H9 (cell line): ENCODE measurements around the gene TK1. TPM values are rescaled to one million over a fixed set of nuclear protein-coding genes. Genes with fewer than 3 reads are reported as not detected.

Experiments
- DNase-seq: peaks from one replicate; pipeline ENCODE4 v3.0.0-alpha.2; 2017
- H2AFZ ChIP-seq: one replicate; pipeline ENCODE4 v1.6.1; 2013; ENCODE audit warnings: mild to moderate bottlenecking, low read length, control low read depth, moderate library complexity
- H2AK5ac ChIP-seq: 2 replicates; pipeline ENCODE4 v1.6.1; 2013; ENCODE audit warnings: low read length, control low read depth, mixed read lengths; ENCODE audit not compliant: insufficient read length
- H2BK120ac ChIP-seq: one replicate; pipeline ENCODE4 v1.6.1; 2013; ENCODE audit warnings: low read depth, mild to moderate bottlenecking, low read length, control low read depth, inconsistent platforms; ENCODE audit not compliant: poor library complexity, severe bottlenecking
- H2BK12ac ChIP-seq: 2 replicates; pipeline ENCODE4 v1.6.1; 2013; ENCODE audit warnings: low read length, control low read depth, mixed read lengths, low read depth; ENCODE audit not compliant: insufficient read length
- H2BK15ac ChIP-seq: 2 replicates; pipeline ENCODE4 v1.6.1; 2013; ENCODE audit warnings: low read depth, low read length, control low read depth
- H2BK20ac ChIP-seq: one replicate; pipeline ENCODE4 v1.6.1; 2013; ENCODE audit warnings: low read depth, mild to moderate bottlenecking, low read length, control low read depth, inconsistent platforms; ENCODE audit not compliant: poor library complexity, severe bottlenecking
- H2BK5ac ChIP-seq: 2 replicates; pipeline ENCODE4 v1.6.1; 2013; ENCODE audit warnings: low read length, control low read depth, mixed read lengths; ENCODE audit not compliant: insufficient read length
- H3K14ac ChIP-seq: 2 replicates; pipeline ENCODE4 v1.6.1; 2013; ENCODE audit warnings: low read length, control low read depth; ENCODE audit not compliant: insufficient read depth
- H3K18ac ChIP-seq: 2 replicates; pipeline ENCODE4 v1.6.1; 2013; ENCODE audit warnings: low read depth, mild to moderate bottlenecking, mixed read lengths, low read length, control low read depth; ENCODE audit not compliant: insufficient read length
- H3K23ac ChIP-seq: 2 replicates; pipeline ENCODE4 v1.6.1; 2013; ENCODE audit warnings: low read length, control low read depth, mixed read lengths, low read depth; ENCODE audit not compliant: insufficient read length
- H3K23me2 ChIP-seq: 2 replicates; pipeline ENCODE4 v1.6.1; 2013; ENCODE audit warnings: low read depth, mild to moderate bottlenecking, mixed read lengths, low read length, control low read depth; ENCODE audit not compliant: insufficient read length, poor library complexity, severe bottlenecking
- H3K27ac ChIP-seq: 2 replicates; pipeline ENCODE4 v1.5.1; 2013; ENCODE audit warnings: low read length, control low read depth, mixed read lengths, low read depth; ENCODE audit not compliant: insufficient read length
- H3K27me3 ChIP-seq: 2 replicates; pipeline ENCODE4 v1.6.1; 2013; ENCODE audit warnings: low read length, control low read depth, inconsistent platforms; ENCODE audit not compliant: insufficient read depth
- H3K4ac ChIP-seq: 2 replicates; pipeline ENCODE4 v1.6.1; 2013; ENCODE audit warnings: low read depth, mild to moderate bottlenecking, control low read depth, inconsistent platforms, low read length, moderate library complexity
- H3K4me1 ChIP-seq: 2 replicates; pipeline ENCODE4 v1.6.1; 2013; ENCODE audit warnings: low read length, control low read depth, inconsistent platforms; ENCODE audit not compliant: insufficient read depth
- H3K4me2 ChIP-seq: 2 replicates; pipeline ENCODE4 v1.6.1; 2013; ENCODE audit warnings: low read length, control low read depth, mixed read lengths; ENCODE audit not compliant: insufficient read length, insufficient read depth
- H3K56ac ChIP-seq: 2 replicates; pipeline ENCODE4 v1.6.1; 2013; ENCODE audit warnings: low read depth, mild to moderate bottlenecking, mixed read lengths, low read length, control low read depth; ENCODE audit not compliant: insufficient read length
- H3K79me1 ChIP-seq: 2 replicates; pipeline ENCODE4 v1.6.1; 2013; ENCODE audit warnings: low read depth, mild to moderate bottlenecking, moderate library complexity, low read length, control low read depth, inconsistent platforms; ENCODE audit not compliant: insufficient read depth, poor library complexity, severe bottlenecking
- H3K79me2 ChIP-seq: 2 replicates; pipeline ENCODE4 v1.6.1; 2013; ENCODE audit warnings: low read length, control low read depth, inconsistent platforms; ENCODE audit not compliant: insufficient read depth
- H3K9ac ChIP-seq: 2 replicates; pipeline ENCODE4 v1.6.1; 2013; ENCODE audit warnings: low read length, control low read depth, mixed read lengths; ENCODE audit not compliant: insufficient read length; ENCODE audit errors: extremely low read depth
- H3K9me3 ChIP-seq: one replicate; pipeline ENCODE4 v1.6.1; 2013; ENCODE audit warnings: low read depth, low read length, inconsistent platforms; ENCODE audit not compliant: control insufficient read depth
- H3T11ph ChIP-seq: one replicate; pipeline ENCODE4 v1.6.1; 2013; ENCODE audit warnings: mild to moderate bottlenecking, low read length, control low read depth, inconsistent platforms
- H4K20me1 ChIP-seq: one replicate; pipeline ENCODE4 v1.6.1; 2013; ENCODE audit not compliant: control insufficient read depth, insufficient read length, insufficient read depth
- H4K5ac ChIP-seq: 2 replicates; pipeline ENCODE4 v1.6.1; 2013; ENCODE audit warnings: low read depth, mild to moderate bottlenecking, mixed read lengths, low read length, control low read depth; ENCODE audit not compliant: insufficient read length
- H4K8ac ChIP-seq: replicated peaks from 2 replicates; pipeline ENCODE4 v1.6.1; 2013; ENCODE audit warnings: low read length, control low read depth, mixed read lengths, low read depth; ENCODE audit not compliant: insufficient read length
- H4K91ac ChIP-seq: 2 replicates; pipeline ENCODE4 v1.6.1; 2013; ENCODE audit warnings: low read depth, mild to moderate bottlenecking, moderate library complexity, mixed read lengths, low read length, control low read depth; ENCODE audit not compliant: insufficient read length
- H3K27ac Mint-ChIP-seq, 3 experiments: 2 replicates in 2 of 3; 3 replicates in 1 of 3; pipeline ENCODE4 v1.8.0; 2020 to 2021; ENCODE audit warnings: mixed read lengths in 3 of 3, mild to moderate bottlenecking in 1 of 3, moderate library complexity in 1 of 3
- H3K27me3 Mint-ChIP-seq: 2 replicates; pipeline ENCODE4 v1.8.0; 2021; ENCODE audit warnings: low read depth, mild to moderate bottlenecking, moderate library complexity, mixed read lengths
- H3K36me3 Mint-ChIP-seq, 3 experiments: 2 replicates in 2 of 3; 3 replicates in 1 of 3; pipeline ENCODE4 v1.8.0; 2020 to 2021; ENCODE audit warnings: low read depth in 3 of 3, mixed read lengths in 3 of 3; ENCODE audit not compliant: insufficient read depth in 1 of 3
- H3K4me1 Mint-ChIP-seq, 2 experiments: 2 replicates each; pipeline ENCODE4 v1.8.0; 2020; ENCODE audit warnings: mixed read lengths in 2 of 2
- H3K4me3 Mint-ChIP-seq, 2 experiments: 2 replicates in 1 of 2; 3 replicates in 1 of 2; pipeline ENCODE4 v1.8.0; 2020 to 2021; ENCODE audit warnings: mild to moderate bottlenecking in 2 of 2, mixed read lengths in 2 of 2, moderate library complexity in 1 of 2
- H3K9me3 Mint-ChIP-seq, 2 experiments: 2 replicates in 1 of 2; 3 replicates in 1 of 2; pipeline ENCODE4 v1.8.0; 2020; ENCODE audit warnings: mild to moderate bottlenecking in 2 of 2, mixed read lengths in 2 of 2, moderate library complexity in 1 of 2
- WGBS: extraction: QIAGEN DNeasy Blood & Tissue Kit; methylation state at CpG from one replicate; pipeline ENCODE4 v1.1.7; 2013; ENCODE audit warnings: missing lambda C conversion rate, low lambda C conversion rate, mixed read lengths; ENCODE audit not compliant: insufficient read length; ENCODE audit errors: extremely low coverage; 5-methylcytosine and 5-hydroxymethylcytosine counted together
- total RNA-seq: library from RNA; stranded (reverse); gene quantifications from 2 replicates; pipeline ENCODE4 v1.2.1, GENCODE V29; 2021
- TF ChIP-seq, protein P1 (sequence below): fragments of 200-600 bp; sonication (generic); conservative IDR thresholded peaks from 3 replicates; pipeline ENCODE4 v1.8.0; 2021; ENCODE audit warnings: antibody characterized with exemption, mild to moderate bottlenecking

Gene TK1
- total RNA-seq, 1 experiment from 2014 or later = 95.8 TPM

DNA sequence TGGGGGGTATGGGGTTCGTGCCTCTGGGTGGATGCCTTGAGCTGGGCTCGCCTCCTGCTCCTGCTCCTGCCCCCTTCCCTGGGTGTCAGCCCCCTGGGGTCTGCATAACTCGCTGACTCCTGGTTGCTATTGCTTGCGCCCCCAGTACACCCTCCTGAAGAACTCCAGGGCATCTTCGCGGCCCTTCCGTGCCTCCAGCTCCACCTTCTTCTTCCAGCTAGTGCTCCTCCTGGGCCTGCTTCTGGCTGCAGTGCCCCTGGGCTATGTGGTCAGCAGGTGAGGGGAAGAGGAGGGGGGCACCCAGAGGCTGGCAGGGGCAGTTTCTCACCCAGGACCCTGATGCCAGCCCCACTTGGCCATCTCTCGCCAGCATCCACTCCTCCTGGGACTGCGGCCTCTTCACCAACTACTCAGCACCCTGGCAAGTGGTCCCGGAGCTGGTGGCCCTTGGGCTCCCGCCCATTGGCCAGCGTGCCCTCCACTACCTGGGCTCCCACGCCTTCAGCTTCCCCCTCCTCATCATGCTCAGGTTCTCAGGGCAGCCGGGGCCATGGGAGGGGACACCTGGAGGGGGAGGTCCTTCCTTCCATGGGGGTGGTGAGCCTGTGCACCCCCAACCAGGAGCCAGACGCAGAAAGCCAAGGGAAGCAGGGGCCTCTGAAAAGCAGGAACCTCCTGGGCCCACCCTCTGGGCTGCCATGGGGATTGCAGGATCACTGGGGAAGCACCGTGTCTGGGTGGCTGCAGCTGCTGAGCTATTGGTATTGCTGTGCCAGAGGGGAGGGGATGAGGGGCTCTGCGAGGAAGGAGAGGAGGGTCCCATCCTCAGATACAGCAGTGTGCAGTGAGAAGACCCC lies 48.4 kb downstream of the TK1 start:
- peaks cover 8 to 31% of the 10 kb centered on the region in 2 experiments for H3K4me1 Mint-ChIP-seq
- no CpG with 5 or more reads among the region's 17 CpGs for WGBS
- Histone ChIP-seq H2BK120ac (no peak overlapping the region), H4K91ac (no peak overlapping the region), H2BK20ac (no peak overlapping the region), H3K79me1 (no peaks in the 10 kb centered on the region), H3K4me1 (peaks cover 6% of the 10 kb centered on the region; the same call in 1 of the 2 replicates), H4K5ac (no peak overlapping the region), H4K20me1 (no peaks in the 10 kb centered on the region), H3T11ph (no peak overlapping the region), H2AK5ac (no peak overlapping the region), H3K27ac (no peak overlapping the region), H3K4me2 (no peak overlapping the region), H3K23ac (no peak overlapping the region), H3K9me3 (no peaks in the 10 kb centered on the region), H4K8ac (no peak overlapping the region), H2BK5ac (no peak overlapping the region), H3K27me3 (no peaks in the 10 kb centered on the region), H2AFZ (no peak overlapping the region), H3K4ac (no peak overlapping the region), H3K18ac (no peak overlapping the region), H3K14ac (no peak overlapping the region; the same call in 1 of the 2 replicates), H2BK15ac (no peak overlapping the region), H3K9ac (no peak overlapping the region), H3K79me2 (no peaks in the 10 kb centered on the region), H3K23me2 (no peaks in the 10 kb centered on the region), H3K56ac (no peak overlapping the region), H2BK12ac (no peak overlapping the region)
- no peak overlapping the region for H3K27ac Mint-ChIP-seq
- H3K36me3 Mint-ChIP-seq = no peaks in the 10 kb centered on the region
- DNase-seq = no peak
- no peak overlapping the region for H3K4me3 Mint-ChIP-seq
- TF ChIP-seq, protein P1, sequence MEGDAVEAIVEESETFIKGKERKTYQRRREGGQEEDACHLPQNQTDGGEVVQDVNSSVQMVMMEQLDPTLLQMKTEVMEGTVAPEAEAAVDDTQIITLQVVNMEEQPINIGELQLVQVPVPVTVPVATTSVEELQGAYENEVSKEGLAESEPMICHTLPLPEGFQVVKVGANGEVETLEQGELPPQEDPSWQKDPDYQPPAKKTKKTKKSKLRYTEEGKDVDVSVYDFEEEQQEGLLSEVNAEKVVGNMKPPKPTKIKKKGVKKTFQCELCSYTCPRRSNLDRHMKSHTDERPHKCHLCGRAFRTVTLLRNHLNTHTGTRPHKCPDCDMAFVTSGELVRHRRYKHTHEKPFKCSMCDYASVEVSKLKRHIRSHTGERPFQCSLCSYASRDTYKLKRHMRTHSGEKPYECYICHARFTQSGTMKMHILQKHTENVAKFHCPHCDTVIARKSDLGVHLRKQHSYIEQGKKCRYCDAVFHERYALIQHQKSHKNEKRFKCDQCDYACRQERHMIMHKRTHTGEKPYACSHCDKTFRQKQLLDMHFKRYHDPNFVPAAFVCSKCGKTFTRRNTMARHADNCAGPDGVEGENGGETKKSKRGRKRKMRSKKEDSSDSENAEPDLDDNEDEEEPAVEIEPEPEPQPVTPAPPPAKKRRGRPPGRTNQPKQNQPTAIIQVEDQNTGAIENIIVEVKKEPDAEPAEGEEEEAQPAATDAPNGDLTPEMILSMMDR = no peak
- H3K27me3 Mint-ChIP-seq = peaks cover 12% of the 10 kb centered on the region
- no peaks in the 10 kb centered on the region; a peak in 1 of 5 replicates for H3K9me3 Mint-ChIP-seq
